GM18858 (cell line): ENCODE results near the gene LMTK3.

Experiments used
- ATAC-seq: cut with Tn5 transposase; IDR thresholded peaks from one replicate; pipeline ENCODE4 v1.9.1; 2021; ENCODE audit not compliant: unreplicated experiment

LMTK3 gene

DNA sequence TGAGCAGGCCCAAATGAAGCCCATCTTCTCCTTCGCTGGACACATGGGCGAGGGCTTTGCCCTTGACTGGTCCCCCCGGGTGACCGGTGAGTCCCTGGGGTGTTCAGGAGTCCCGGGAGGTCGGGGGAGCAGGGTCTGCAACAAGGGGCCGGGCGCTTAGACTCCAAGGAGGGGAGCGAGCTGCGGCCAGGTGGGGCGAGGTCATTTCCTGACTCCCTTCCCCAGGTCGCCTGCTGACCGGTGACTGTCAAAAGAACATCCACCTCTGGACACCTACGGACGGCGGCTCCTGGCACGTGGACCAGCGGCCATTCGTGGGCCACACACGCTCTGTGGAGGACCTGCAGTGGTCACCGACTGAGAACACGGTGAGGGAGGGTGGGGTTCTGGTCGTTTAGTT lies 61.2 kb downstream of the LMTK3 start:
- ATAC-seq, result no peak

DNA sequence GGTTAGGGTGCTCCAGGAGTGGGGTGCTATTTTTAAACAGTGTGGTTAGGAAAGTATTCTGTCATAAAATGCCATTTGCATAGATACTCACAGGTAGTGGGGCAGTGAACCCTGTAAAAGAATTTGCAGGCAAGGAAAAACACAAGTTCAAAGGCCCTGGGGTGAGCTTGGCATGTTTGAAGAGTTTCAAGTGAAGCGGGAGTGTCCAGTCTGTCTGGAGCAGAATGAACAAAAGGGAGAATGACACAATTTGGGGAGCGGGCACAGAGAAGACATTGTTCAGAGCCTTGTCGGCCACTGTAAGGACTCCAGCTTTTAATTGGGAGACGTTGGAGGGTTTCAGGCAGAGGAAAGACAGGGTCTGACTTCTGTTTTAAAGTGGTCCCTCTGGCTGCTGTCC lies 63.1 kb downstream of the LMTK3 start:
- ATAC-seq, result no peak

DNA sequence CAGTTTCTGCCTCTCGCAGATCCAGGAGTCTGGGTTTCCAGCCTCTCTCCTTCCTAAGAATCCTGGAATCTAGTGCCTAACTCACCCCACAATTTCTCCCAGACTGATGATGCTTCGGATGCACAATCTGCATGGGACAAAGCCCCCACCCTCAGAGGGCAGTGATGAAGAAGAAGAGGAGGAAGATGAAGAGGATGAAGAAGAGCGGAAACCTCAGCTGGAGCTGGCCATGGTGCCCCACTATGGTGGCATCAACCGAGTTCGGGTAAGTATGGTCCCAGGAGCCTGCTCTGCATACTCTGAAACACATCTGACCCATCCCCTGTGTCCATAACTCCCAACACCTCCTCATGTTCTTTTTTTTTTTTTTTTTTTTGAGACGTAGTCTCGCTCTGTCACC lies 65.1 kb downstream of the LMTK3 start:
- ATAC-seq, result no peak

DNA sequence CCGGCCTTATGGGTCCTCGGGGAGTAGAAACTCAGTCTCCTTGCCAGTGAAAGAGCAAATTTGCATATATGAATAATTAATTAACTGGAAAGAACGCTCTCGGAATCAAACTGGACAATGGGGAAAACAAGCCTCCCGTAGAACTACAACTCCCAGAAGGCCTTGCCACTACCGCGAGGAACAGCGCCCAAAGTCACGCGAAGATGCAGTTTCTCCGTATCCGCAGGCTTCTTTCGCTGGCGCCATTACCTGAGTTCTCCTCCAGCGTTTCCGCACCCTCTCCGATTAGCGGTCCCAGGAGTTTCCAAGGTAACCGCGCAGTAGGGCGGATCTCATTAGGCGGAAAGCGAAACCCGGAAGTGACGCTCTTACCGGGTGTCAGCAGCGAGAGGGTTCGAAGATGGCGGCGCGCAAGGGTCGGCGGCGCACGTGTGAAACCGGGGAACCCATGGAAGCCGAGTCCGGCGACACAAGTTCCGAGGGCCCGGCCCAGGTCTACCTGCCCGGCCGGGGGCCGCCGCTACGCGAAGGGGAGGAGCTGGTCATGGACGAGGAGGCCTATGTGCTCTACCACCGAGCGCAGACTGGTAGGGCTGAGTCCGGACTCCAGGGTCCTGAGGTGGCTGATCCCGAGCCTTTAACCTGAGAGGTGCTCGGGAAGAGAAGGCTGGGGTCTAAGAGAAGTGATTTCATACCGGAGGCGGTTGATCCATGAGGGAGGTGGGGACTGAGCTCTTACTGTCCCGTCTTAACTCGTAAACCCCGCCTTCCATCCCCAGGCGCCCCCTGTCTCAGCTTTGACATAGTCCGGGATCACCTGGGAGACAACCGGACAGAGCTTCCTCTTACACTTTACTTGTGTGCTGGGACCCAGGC lies 65.8 kb downstream of the LMTK3 start, which contains the start of gene GRWD1:
TSS of gene GRWD1 (plus strand) at position 378 of the 876 bp plus-strand sequence. CDS start at position 401, 23 bp downstream.
- peak; percentile 45 for ATAC-seq

DNA sequence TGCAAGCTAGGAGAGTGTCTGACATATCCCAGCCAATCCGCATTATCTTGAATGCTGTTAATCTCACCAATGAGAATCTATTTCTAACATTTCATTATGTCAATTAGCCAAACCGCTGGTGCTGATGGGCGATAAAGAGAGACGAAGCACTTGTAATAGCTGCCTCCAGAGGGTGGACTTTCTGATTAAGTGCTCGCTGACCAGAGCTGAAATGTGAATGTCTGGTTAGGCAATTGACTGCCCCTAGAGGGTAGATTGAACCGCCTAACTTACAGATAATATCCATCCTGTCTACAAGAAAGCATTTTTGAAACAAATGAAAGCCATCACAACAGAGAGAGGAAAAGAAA lies 66.4 kb downstream of the LMTK3 start:
- peak; percentile 15 for ATAC-seq

DNA sequence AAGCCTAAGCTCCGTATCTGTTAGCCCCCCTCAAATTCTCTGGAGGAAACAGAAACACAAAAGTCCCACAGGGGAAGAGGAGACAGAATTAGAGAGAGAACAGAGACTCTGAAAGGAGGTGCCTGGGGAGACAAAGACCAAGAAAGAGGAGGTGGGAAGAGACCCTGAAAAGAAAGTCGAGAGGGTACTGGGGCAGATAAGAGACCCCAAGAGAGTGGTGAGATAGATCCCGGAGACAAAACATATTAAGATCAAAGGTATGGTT lies 66.8 kb downstream of the LMTK3 start:
- no peak for ATAC-seq

DNA sequence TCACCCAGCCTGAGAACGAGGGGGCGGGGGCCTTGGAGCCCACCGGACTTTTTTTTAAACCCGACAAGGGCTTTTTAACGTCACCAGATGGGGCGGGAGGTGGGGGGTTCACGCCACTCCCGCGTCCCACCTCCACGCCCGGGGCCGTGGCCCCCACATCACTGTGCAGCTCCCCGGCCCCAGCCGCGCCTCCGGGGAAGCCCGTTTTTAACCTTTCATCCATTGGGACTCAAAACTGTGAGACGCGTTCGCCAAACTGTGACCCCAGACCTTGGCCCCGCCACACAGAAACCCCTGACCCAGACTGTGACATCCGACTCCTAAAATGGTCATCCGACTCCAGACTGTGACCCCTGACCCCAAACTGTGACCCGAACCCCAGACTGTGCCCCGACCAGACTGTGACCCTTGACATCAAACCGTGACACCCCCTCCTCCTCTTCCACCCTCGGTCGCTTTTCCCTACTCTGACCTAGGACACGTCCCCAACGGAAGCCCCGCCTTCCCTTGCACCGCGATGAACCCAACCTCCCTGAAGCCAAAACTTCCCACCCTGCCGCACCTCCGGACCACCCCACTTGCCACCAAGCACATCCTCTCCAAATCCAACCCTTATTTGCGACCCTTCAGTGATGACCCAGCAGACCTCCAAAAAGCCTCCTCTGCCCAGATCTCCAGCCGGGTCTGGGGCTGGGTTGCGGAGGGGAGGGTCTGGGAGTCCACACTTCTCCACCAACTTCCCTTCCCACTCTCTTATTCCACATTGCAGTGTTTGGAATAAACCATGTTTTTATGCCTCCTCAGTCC lies 67.3 kb downstream of the LMTK3 start:
- ATAC-seq, result no peak

DNA sequence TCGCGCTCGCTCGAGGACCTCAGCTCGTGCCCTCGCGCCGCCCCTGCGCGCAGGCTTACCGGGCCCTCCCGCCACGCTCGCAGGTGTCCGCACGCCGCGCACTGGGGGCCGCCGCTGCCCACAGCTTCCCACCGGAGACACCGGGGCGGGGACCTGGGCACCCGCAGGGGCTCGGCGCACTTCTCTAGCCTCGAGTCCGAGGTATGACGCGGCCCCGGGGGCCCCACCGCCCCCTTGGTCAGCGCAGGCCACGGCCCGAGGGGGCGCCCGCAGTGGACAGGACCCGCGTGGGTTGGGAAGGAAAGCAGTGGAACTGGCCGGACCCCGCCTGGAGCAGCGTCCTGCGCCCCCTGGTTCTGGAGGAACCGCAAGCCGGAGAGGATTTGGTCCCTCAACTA lies 67.9 kb downstream of the LMTK3 start:
- no peak for ATAC-seq

DNA sequence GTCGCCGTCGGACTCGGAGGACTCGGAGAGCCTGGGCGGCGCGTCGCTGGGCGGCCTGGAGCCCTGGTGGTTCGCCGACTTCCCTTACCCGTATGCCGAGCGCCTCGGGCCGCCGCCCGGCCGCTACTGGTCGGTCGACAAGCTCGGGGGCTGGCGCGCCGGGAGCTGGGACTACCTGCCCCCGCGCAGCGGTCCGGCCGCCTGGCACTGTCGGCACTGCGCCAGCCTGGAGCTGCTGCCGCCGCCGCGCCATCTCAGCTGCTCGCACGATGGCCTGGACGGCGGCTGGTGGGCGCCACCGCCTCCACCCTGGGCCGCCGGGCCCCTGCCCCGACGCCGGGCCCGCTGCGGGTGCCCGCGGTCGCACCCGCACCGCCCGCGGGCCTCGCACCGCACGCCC lies 68.4 kb downstream of the LMTK3 start:
- no peak for ATAC-seq

DNA sequence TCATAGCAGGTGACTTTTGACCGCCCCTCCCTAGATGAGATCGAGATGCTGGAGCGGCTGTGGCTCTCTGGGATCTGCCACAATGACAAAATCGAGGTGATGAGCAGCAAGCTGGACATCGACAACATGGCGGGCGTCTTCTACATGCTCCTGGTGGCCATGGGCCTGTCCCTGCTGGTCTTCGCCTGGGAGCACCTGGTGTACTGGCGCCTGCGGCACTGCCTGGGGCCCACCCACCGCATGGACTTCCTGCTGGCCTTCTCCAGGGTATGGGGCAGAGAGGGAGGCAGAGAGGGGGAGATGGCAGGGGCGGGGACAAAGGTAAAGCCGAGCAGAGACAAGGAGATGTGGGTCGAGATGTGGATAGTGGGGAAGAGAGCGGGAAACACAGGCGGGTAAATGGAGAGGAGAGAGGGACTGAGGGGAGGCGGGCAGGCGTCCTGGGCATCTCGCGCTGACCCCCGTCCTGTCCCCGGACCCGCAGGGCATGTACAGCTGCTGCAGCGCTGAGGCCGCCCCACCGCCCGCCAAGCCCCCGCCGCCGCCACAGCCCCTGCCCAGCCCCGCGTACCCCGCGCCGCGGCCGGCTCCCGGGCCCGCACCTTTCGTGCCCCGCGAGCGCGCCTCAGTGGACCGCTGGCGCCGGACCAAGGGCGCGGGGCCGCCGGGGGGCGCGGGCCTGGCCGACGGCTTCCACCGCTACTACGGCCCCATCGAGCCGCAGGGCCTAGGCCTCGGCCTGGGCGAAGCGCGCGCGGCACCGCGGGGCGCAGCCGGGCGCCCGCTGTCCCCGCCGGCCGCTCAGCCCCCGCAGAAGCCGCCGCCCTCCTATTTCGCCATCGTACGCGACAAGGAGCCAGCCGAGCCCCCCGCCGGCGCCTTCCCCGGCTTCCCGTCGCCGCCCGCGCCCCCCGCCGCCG lies 69.3 kb downstream of the LMTK3 start:
- ATAC-seq, result no peak

DNA sequence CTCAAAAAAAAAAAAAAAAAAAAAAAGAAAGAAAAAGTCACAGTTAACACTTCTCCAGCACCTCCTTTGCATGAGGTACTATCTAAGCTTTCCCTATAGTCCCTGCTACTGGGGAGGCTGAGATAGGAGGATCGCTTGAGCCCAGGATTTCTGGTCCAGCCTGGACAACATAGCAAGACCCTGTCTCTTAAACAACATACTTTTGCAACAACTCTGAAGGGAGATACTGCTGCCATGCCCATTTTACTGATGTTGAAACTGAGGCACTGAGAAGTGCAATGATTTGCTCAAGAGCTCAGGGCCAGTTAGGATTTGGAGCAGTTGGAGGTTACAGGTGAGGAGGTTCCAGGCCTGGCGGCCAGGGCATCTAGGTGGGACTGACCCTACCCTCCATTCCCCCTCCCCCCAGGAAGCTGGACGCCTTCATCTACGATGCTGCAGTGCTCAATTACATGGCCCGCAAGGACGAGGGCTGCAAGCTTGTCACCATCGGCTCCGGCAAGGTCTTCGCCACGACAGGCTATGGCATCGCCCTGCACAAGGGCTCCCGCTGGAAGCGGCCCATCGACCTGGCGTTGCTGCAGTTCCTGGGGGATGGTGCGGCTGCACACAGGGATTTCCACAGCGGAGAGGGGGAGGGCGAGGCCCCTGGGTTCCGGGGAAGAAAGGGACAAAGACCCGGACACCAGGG lies 70.1 kb downstream of the LMTK3 start:
- no peak for ATAC-seq

DNA sequence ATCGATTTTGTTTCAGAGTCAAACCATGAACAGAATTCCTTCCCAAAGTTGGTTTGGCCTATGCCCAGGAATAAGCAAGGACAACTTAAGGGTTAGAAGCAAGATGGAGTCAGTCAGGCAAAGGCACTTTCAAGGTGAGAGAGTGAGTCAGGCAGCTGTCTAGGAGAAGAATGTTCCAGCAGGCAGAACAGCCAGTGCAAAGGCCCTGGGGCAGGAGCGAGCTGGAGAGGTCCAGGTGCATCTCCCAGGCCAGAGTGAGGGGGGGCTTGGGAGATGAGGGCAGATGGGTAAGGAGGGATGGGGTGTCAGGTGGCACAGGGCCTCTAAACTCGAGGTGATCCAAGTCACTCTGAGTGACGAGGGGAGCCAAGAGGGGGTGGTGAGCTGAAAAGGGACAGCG lies 75.0 kb downstream of the LMTK3 start:
- no peak for ATAC-seq
